GM21526 (cell line): ENCODE data around the gene SPATS1.
"Not testable (repeated sequence)": the region's sequence is repeated elsewhere in the genome, so short reads cannot be mapped to it uniquely, and the experiment has no call there.

Experiments
- ATAC-seq: cut with Tn5 transposase; IDR thresholded peaks from one replicate; pipeline ENCODE4 v1.9.1; 2021; ENCODE audit warnings: moderate library complexity; ENCODE audit not compliant: unreplicated experiment, low FRiP score

SPATS1 gene

GRCh38 chr6:44339763-44340625 lies 2.5 kb upstream of the SPATS1 start:
- ATAC-seq: no peak

GRCh38 chr6:44341095-44341890 lies 1.2 kb upstream of the SPATS1 start:
- no peak for ATAC-seq

GRCh38 chr6:44342052-44342451 lies 398 bp upstream of the SPATS1 start:
- ATAC-seq: no peak

- ATAC-seq: not testable (repeated sequence)
Observed at GRCh38 chr6:44346818-44347217, 4.4 kb downstream of the SPATS1 start.

- ATAC-seq: no peak
Observed at GRCh38 chr6:44349904-44350649, 7.6 kb downstream of the SPATS1 start.

- not testable (repeated sequence) for ATAC-seq
Observed at GRCh38 chr6:44350650-44350994, 8.2 kb downstream of the SPATS1 start.

GRCh38 chr6:44352259-44352658 lies 9.8 kb downstream of the SPATS1 start:
- ATAC-seq: no peak

- no peak for ATAC-seq
Observed at GRCh38 chr6:44353336-44353735, 10.9 kb downstream of the SPATS1 start.

GRCh38 chr6:44355640-44356039 lies 13.2 kb downstream of the SPATS1 start:
- ATAC-seq: no peak

- ATAC-seq: no peak
Observed at GRCh38 chr6:44356487-44356886, 14.0 kb downstream of the SPATS1 start.

GRCh38 chr6:44359973-44360372 lies 17.5 kb downstream of the SPATS1 start:
- no peak for ATAC-seq

GRCh38 chr6:44361947-44362346 lies 19.5 kb downstream of the SPATS1 start:
- no peak for ATAC-seq

- no peak for ATAC-seq
Observed at GRCh38 chr6:44363377-44363926, 21.0 kb downstream of the SPATS1 start.

- ATAC-seq: no peak
Observed at GRCh38 chr6:44366781-44367180, 24.3 kb downstream of the SPATS1 start.

GRCh38 chr6:44367681-44368080 lies 25.2 kb downstream of the SPATS1 start:
- ATAC-seq: no peak

- ATAC-seq: no peak
Observed at GRCh38 chr6:44373051-44373450, 30.6 kb downstream of the SPATS1 start.

- no peak for ATAC-seq
Observed at GRCh38 chr6:44373787-44374186, 31.3 kb downstream of the SPATS1 start.

- ATAC-seq: no peak
Observed at GRCh38 chr6:44375071-44375470, 32.6 kb downstream of the SPATS1 start.

GRCh38 chr6:44377484-44377883 lies 35.0 kb downstream of the SPATS1 start:
- ATAC-seq: no peak

- no peak for ATAC-seq
Observed at GRCh38 chr6:44377971-44378370, 35.5 kb downstream of the SPATS1 start.

- no peak for ATAC-seq
Observed at GRCh38 chr6:44381739-44382138, 39.3 kb downstream of the SPATS1 start.
